NCI-H1694 (cell line): Measurements from ENCODE around the gene TNNC1.

Source experiments
- DNase-seq: peaks from one replicate; lab custom pipeline; 2025; lab: John Stamatoyannopoulos, UW

TNNC1 gene

GRCh38 chr3:52443791-52444687, 9.8 kb downstream of the TNNC1 start:
- DNase-seq, result no peak

GRCh38 chr3:52443268-52443610, 10.6 kb downstream of the TNNC1 start:
- no peak for DNase-seq

GRCh38 chr3:52442409-52443267, 11.2 kb downstream of the TNNC1 start:
- no peak for DNase-seq

GRCh38 chr3:52441772-52442332, 12.0 kb downstream of the TNNC1 start:
- DNase-seq, result no peak

- no peak for DNase-seq
Observed at GRCh38 chr3:52441091-52441771, 12.6 kb downstream of the TNNC1 start.

GRCh38 chr3:52440671-52441070, 13.2 kb downstream of the TNNC1 start:
- no peak for DNase-seq

- DNase-seq, result no peak
Observed at GRCh38 chr3:52440249-52440551, 13.6 kb downstream of the TNNC1 start.

- no peak for DNase-seq
Observed at GRCh38 chr3:52439426-52440248, 14.2 kb downstream of the TNNC1 start.

GRCh38 chr3:52438579-52439425, 15.0 kb downstream of the TNNC1 start:
- DNase-seq, result no peak

- DNase-seq, result no peak
Observed at GRCh38 chr3:52438104-52438376, 15.8 kb downstream of the TNNC1 start.

GRCh38 chr3:52437326-52438103, 16.3 kb downstream of the TNNC1 start:
- no peak for DNase-seq

- DNase-seq, result no peak
Observed at GRCh38 chr3:52436500-52437149, 17.2 kb downstream of the TNNC1 start.

- DNase-seq, result no peak
Observed at GRCh38 chr3:52435246-52436101, 18.4 kb downstream of the TNNC1 start.

- DNase-seq, result no peak
Observed at GRCh38 chr3:52434491-52435115, 19.2 kb downstream of the TNNC1 start.

GRCh38 chr3:52433996-52434479, 19.8 kb downstream of the TNNC1 start:
- no peak for DNase-seq

- no peak for DNase-seq
Observed at GRCh38 chr3:52433328-52433995, 20.4 kb downstream of the TNNC1 start.

GRCh38 chr3:52432691-52433141, 21.1 kb downstream of the TNNC1 start:
- no peak for DNase-seq
